A673 (cell line): ENCODE results near the gene NPLOC4. TPM values are rescaled to one million over a fixed set of nuclear protein-coding genes. Genes with fewer than 3 reads are reported as not detected.

Experiments used
- BruUV-seq: library from RNA; stranded (reverse); fragments of 400-500 nt; replicated peaks from 2 replicates; lab custom pipeline; 2021; lab: Mats Ljungman, UMichigan
- CTCF ChIA-PET: fragments of 300-600 bp; sonication (Branson Sonifier 250); formaldehyde crosslinking; loops from one replicate; lab custom pipeline; 2022; ENCODE audit warnings: antibody characterized with exemption; lab: Charles Lee
- POLR2A ChIA-PET: fragments of 300-600 bp; sonication (Branson Sonifier 250); formaldehyde crosslinking; loops from one replicate; lab custom pipeline; 2022; ENCODE audit warnings: antibody characterized with exemption; ENCODE audit not compliant: low non-redundant PET; lab: Charles Lee
- DNase-seq: peaks from one replicate; pipeline ENCODE4 v3.0.0-alpha.2; 2015; ENCODE audit warnings: low spot score
- H3K27ac ChIP-seq: fragments of 200-600 bp; sonication (generic); 2 replicates; pipeline ENCODE4 v1.5.1; 2016; ENCODE audit warnings: mixed run types, low read depth, mild to moderate bottlenecking, mixed read lengths, antibody characterized with exemption, low read length; ENCODE audit not compliant: poor library complexity, severe bottlenecking
- H3K27me3 ChIP-seq: fragments of 200-600 bp; sonication (generic); replicated peaks from 2 replicates; pipeline ENCODE4 v1.6.1; 2017; ENCODE audit warnings: mixed run types, low read depth, mild to moderate bottlenecking, mixed read lengths, antibody characterized with exemption, low read length; ENCODE audit not compliant: insufficient read depth, poor library complexity
- H3K36me3 ChIP-seq: fragments of 200-600 bp; sonication (generic); 2 replicates; pipeline ENCODE4 v1.6.1; 2016; ENCODE audit warnings: mixed run types, mild to moderate bottlenecking, mixed read lengths, antibody characterized with exemption, low read length; ENCODE audit not compliant: insufficient read depth, poor library complexity, severe bottlenecking
- H3K4me1 ChIP-seq: fragments of 200-600 bp; sonication (generic); 2 replicates; pipeline ENCODE4 v1.6.1; 2017; ENCODE audit warnings: mixed run types, mild to moderate bottlenecking, mixed read lengths, antibody characterized with exemption, low read length; ENCODE audit not compliant: insufficient read depth, poor library complexity, severe bottlenecking
- H3K4me3 ChIP-seq: fragments of 200-600 bp; sonication (generic); 2 replicates; pipeline ENCODE4 v1.5.1; 2016; ENCODE audit warnings: low read depth, mixed run types, mild to moderate bottlenecking, mixed read lengths, low read length; ENCODE audit not compliant: poor library complexity, severe bottlenecking
- H3K9me3 ChIP-seq: fragments of 200-600 bp; sonication (generic); 2 replicates; pipeline ENCODE4 v1.6.1; 2016; ENCODE audit warnings: mixed run types, low read depth, mild to moderate bottlenecking, mixed read lengths, antibody characterized with exemption, low read length; ENCODE audit not compliant: poor library complexity, severe bottlenecking
- EZH2 ChIP-seq: fragments of 200-600 bp; sonication (generic); IDR thresholded peaks from 2 replicates; pipeline ENCODE4 v1.6.1; 2017; ENCODE audit warnings: borderline replicate concordance, low read depth, mild to moderate bottlenecking, mixed read lengths, antibody characterized with exemption, low read length; ENCODE audit not compliant: poor library complexity, severe bottlenecking
- intact Hi-C: fragments of 100-400 bp; cut with micrococcal nuclease; formaldehyde crosslinking; loops from one replicate; pipeline ENCODE4 v1.10.0; 2022; ENCODE audit not compliant: unreplicated experiment
- total RNA-seq: library from RNA; stranded (reverse); gene quantifications from 2 replicates; pipeline ENCODE4 v1.2.3, GENCODE V29; 2021
- TF ChIP-seq, protein P1 (sequence below): fragments of 300-800, 200-600 bp; sonication (generic); conservative IDR thresholded peaks from 2 replicates; pipeline ENCODE4 v1.5.1; 2017; ENCODE audit warnings: low read depth, mild to moderate bottlenecking, antibody characterized with exemption, low read length, moderate library complexity, mixed read lengths

Gene NPLOC4
- total RNA-seq, 1 experiment from 2014 or later, result 195 TPM

- H3K36me3 ChIP-seq, result no peaks in the 10 kb centered on the region
- no peaks in the 10 kb centered on the region for H3K9me3 ChIP-seq
- no peaks in the 10 kb centered on the region for H3K4me1 ChIP-seq
- peaks cover 12% of the 10 kb centered on the region for H3K27me3 ChIP-seq
- intact Hi-C loops, result no loop called here
- CTCF ChIA-PET, result no interaction called here
- H3K27ac ChIP-seq, result no peak within 1 kb of the TSS
- no TSS peak for BruUV-seq
- POLR2A ChIA-PET, result no interaction called here
- no peak within 1 kb of the TSS for H3K4me3 ChIP-seq
- no peak for DNase-seq
- TF ChIP-seq EZH2, result no peak
- TF ChIP-seq, protein P1, sequence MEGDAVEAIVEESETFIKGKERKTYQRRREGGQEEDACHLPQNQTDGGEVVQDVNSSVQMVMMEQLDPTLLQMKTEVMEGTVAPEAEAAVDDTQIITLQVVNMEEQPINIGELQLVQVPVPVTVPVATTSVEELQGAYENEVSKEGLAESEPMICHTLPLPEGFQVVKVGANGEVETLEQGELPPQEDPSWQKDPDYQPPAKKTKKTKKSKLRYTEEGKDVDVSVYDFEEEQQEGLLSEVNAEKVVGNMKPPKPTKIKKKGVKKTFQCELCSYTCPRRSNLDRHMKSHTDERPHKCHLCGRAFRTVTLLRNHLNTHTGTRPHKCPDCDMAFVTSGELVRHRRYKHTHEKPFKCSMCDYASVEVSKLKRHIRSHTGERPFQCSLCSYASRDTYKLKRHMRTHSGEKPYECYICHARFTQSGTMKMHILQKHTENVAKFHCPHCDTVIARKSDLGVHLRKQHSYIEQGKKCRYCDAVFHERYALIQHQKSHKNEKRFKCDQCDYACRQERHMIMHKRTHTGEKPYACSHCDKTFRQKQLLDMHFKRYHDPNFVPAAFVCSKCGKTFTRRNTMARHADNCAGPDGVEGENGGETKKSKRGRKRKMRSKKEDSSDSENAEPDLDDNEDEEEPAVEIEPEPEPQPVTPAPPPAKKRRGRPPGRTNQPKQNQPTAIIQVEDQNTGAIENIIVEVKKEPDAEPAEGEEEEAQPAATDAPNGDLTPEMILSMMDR, result no peak
Observed at GRCh38 chr17:81527591-81528383, 109.1 kb downstream of the NPLOC4 start, which contains the start of gene FSCN2. Gene FSCN2, plus strand, starts transcription at chr17:81528377. Its CDS starts 155 bp downstream, at chr17:81528532.

DNA sequence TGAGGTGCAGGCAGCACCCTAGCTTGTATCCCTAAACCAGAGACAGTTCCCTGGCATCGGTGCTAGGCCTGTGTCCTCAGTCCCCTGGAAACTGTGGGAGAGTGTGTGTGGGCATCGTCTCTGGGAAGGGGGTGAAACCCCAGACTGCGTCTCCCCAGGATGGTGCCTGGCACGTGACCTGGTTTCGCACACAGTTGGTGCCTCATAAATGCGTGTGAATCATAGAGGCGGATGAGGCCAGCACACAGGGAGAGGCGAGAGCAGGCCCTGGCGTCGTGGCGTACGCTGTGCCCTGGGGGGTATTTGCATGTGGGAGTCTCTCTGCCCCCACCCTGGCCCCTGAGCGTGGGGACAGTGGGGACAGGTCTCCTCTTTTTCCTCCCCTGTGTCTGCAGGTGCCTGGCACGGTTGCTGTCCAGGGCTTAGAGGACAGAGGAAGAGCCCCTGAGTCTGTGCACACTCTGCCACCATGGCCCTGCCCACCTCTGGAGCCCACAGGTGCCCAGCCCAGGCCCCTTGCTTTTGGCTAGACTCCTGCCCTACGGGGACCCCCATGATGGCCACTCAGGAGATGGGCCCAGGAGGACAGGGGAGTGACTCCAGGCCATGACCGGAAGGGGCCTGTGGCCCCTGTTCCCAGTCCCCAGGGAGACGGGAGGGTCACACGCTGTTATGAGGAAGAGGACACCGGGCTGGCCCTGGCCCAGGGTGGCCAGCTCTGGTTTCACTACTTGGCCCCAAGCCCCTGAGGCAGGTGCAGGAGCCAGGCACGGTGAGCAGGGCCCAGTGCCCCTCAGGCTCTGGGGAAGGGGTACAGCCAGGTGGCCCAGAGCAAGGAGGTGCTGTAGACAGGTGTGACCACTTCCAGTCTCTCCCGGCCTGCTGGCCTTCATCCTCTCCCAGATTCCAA lies 110.0 kb downstream of the NPLOC4 start:
- CTCF ChIA-PET, result no interaction called here
- POLR2A ChIA-PET, result no interaction called here
- Histone ChIP-seq H3K4me1 (no peaks in the 10 kb centered on the region), H3K27ac (no peak overlapping the region), H3K36me3 (no peaks in the 10 kb centered on the region), H3K9me3 (no peaks in the 10 kb centered on the region), H3K27me3 (peaks cover 12% of the 10 kb centered on the region), H3K4me3 (no peak overlapping the region)
- no TSS peak for BruUV-seq
- TF ChIP-seq, protein P1, result no peak
- TF ChIP-seq EZH2, result no peak
- DNase-seq, result no peak
- intact Hi-C loops, result no loop called here

GRCh38 chr17:81524865-81525159 lies 112.1 kb downstream of the NPLOC4 start:
- DNase-seq, result no peak
- CTCF ChIA-PET, result no interaction called here
- H3K36me3 ChIP-seq, result no peaks in the 10 kb centered on the region
- H3K9me3 ChIP-seq, result no peaks in the 10 kb centered on the region
- no peaks in the 10 kb centered on the region for H3K4me1 ChIP-seq
- intact Hi-C loops, result no loop called here
- H3K4me3 ChIP-seq, result no peak overlapping the region
- no peak overlapping the region for H3K27ac ChIP-seq
- H3K27me3 ChIP-seq, result peaks cover 12% of the 10 kb centered on the region
- no peak for TF ChIP-seq EZH2
- TF ChIP-seq, protein P1, result no peak
- POLR2A ChIA-PET, result no interaction called here
- BruUV-seq, result no TSS peak
